ENCODE measurements around the gene SCLY.

SCLY gene

DNA sequence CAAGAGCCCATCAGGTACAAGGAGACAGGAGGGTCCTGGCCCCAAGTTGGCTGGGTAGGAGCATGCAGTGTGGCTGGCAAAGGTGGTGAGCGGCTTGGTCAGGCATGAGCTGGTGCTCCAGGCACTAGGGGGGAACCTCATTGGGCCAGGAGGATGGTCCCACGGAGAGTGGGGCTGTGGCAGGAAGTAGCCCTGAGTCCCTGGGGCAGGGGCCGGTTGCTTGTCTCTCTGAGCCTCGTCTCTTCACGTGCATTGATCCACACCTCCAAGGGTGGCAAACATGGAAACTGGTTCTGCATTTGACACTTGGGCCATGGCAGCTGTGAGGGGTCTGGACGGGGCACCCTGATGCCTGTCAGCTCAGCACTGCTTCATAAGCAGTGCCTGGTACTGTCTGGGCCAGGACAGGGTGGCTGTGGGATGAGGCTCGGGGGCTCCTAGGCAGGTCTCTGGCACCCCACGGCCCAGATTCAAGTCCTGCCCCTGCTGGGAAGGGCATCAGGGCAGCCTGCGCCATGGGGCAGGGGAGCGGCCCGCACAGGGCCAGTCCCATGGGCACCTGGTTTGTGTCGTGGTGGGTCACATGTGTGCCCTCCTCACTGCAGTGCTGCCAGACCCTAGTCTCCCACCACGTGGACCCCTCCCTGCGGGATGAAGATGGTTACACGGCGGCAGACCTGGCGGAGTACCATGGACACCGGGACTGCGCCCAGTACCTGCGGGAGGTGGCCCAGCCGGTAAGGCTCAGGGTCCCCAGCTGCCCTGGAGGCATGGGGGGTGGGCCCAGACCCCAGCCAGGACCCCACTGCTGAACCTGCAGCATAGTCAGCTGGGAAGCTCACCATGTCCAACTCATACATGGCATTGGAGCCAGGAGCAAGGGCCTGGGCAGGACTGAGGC, 55.7 kb downstream of the SCLY start:
- TF ChIP-seq TAF1 (IDR thresholded peaks at IDR 0.05; ENCODE audit: low read depth, low read length) = no peak
- TF ChIP-seq PAX5 (IDR thresholded peaks at IDR 0.05; ENCODE audit: insufficient read depth, low read length, severe bottlenecking) = no peak
- no peak for TF ChIP-seq SPI1 (IDR thresholded peaks at IDR 0.05; ENCODE audit: low read depth, low read length)
- TF ChIP-seq POLR2AphosphoS5 (IDR thresholded peaks at IDR 0.05; ENCODE audit: low read depth, low read length) = no peak
- no peak for TF ChIP-seq POU2F2 (IDR thresholded peaks at IDR 0.05; ENCODE audit: low read depth, low read length)
- TF ChIP-seq POLR2A (IDR thresholded peaks at IDR 0.05; ENCODE audit: low read depth, low read length) = no peak
- no peak for DNase-seq (ENCODE audit: insufficient read length, low spot score)
- no peak for FAIRE-seq

DNA sequence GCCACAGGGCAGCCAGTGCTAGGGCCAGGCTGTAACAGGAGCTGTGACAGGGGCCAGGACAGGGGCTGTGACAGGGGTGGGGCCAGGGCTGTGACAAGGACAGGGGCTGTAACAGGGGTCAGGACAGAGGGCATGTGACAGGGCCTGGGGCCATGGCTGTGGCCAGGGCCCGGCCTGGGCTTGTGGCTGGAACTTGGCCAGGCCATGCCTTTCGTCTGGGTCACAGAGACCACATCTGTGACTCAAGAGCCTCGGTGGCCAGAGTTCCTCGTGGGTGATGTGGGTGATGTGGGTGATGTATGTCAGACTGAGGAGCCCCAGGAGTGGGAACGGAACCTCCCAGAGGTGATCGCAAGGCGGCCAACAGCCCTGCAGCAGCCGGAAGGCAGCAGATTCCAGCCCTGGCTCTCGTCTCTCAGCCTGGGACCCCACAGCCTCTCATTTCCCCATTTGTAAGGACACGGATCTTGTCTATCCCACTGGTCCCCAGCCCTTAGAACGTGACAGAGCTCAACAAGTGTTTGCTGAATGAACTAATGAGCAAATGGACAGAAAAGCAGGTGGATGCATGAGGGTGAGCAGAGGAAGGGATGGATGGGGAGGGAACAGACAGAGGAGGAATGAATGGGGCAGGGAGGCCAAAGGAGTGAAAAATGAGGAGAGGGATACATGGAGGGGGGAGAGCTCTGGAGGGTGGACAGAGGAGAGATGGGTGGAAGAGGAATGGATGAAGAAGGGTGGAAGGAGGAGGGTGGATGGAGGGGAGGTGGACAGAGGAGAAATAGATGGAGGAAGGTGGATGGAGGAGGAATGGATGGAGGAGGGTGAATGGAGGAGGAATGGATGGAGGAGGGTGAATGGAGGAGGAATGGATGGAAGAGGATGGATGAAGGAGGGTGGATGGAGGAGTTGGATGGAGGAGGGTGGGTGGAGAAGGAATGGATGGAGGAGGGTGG, 56.7 kb downstream of the SCLY start:
- FAIRE-seq = no peak
- no peak for DNase-seq (ENCODE audit: insufficient read length, low spot score)

DNA sequence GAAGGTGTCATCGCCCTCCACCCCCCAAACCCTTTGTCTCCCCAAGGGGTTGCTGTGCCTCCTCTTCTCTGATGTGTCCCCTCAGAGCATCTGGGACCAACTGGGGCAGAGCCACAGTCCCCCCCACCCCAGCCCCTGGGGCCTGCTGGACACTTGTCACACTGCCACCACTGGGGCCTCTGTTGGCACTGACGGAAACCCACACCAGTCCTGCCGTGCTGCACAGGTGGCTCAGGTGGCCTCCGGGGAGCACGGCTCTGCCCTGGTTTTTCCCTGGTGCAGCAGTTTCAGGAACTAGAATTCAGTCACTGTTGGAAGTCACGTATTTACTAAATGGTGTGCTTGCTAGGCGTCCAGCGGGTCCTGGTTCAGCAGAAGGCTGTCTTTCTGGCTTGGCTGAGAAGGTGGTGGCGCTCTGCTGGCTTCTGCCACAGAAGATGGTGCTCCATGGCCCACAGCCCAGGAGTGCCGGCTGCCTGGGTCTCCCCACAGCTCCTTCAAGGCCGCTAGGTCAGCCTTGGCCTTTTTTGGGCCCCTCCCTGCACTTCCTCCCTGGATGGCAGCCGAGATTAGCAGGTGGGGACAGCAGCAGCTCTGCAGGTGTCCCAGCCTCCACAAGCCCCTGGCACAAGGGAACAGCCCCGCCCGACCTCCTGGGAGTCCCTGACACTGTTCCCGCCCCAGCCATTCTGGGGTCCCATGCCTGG, 59.1 kb downstream of the SCLY start:
- FAIRE-seq (peak; percentile 45), DNase-seq (ENCODE audit: insufficient read length, low spot score) (no peak)
- TF ChIP-seq POU2F2 (IDR thresholded peaks at IDR 0.05; ENCODE audit: low read depth, low read length) = no peak
- no peak for TF ChIP-seq POLR2AphosphoS5 (IDR thresholded peaks at IDR 0.05; ENCODE audit: low read depth, low read length)
- TF ChIP-seq TAF1 (IDR thresholded peaks at IDR 0.05; ENCODE audit: low read depth, low read length) = no peak
- TF ChIP-seq SPI1 (IDR thresholded peaks at IDR 0.05; ENCODE audit: low read depth, low read length) = no peak
- no peak for TF ChIP-seq PAX5 (IDR thresholded peaks at IDR 0.05; ENCODE audit: insufficient read depth, low read length, severe bottlenecking)
- TF ChIP-seq POLR2A (IDR thresholded peaks at IDR 0.05; ENCODE audit: low read depth, low read length) = no peak

More for the DNA sequence above, 56.7 kb downstream of the SCLY start:
- TF ChIP-seq PAX5 (IDR thresholded peaks at IDR 0.05; ENCODE audit: insufficient read depth, low read length, severe bottlenecking) = no peak
- TF ChIP-seq POLR2AphosphoS5 (IDR thresholded peaks at IDR 0.05; ENCODE audit: low read depth, low read length) = no peak
- TF ChIP-seq SPI1 (IDR thresholded peaks at IDR 0.05; ENCODE audit: low read depth, low read length) = no peak
- no peak for TF ChIP-seq POU2F2 (IDR thresholded peaks at IDR 0.05; ENCODE audit: low read depth, low read length)
- TF ChIP-seq TAF1 (IDR thresholded peaks at IDR 0.05; ENCODE audit: low read depth, low read length) = no peak
- TF ChIP-seq POLR2A (IDR thresholded peaks at IDR 0.05; ENCODE audit: low read depth, low read length) = no peak

DNA sequence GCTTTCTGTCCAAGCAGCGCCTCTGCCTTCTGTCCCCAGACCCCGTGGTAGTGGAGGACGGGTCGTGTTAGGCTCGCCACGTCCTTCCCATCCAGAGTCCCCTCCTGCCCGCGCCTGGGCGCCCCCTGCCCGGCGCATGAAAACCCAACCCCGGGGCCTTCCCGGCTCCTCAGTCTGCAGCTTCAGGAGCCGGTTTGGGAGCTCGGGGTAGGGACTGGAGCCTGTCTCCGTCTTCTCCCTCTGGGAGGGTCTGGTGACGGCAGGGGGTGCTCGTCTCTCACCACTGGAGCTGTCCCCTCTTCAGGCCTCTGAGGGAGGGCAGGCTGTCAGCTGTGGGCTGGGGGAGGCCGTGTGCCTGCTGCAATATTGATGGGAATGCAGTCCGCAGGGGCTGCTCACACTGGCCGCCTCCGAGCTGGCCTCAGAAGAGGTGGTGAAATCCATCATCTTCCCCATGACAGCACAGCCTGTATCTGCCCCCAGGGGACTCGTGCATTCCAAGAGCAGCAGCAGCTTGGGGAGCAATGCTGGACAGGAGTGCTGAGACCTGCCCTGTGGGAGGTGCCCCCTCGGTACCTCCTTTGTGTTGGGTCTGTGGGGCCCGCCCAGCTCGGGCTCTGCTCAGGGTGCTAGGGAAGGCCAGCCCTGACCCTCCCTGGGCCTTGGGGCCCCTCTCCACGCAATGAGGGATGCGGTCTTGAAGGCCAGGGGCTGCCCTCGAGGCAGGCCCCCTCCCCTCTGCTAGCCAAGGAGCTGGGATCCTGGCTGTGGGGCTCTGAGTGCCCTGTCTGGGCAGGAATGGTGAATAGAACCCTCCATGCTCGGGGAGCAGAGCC, 59.9 kb downstream of the SCLY start:
- no peak for FAIRE-seq
- DNase-seq (ENCODE audit: insufficient read length, low spot score) = no peak
- TF ChIP-seq POLR2A (IDR thresholded peaks at IDR 0.05; ENCODE audit: low read depth, low read length) (no peak), POU2F2 (IDR thresholded peaks at IDR 0.05; ENCODE audit: low read depth, low read length) (no peak), SPI1 (IDR thresholded peaks at IDR 0.05; ENCODE audit: low read depth, low read length) (no peak), PAX5 (IDR thresholded peaks at IDR 0.05; ENCODE audit: insufficient read depth, low read length, severe bottlenecking) (no peak), TAF1 (IDR thresholded peaks at IDR 0.05; ENCODE audit: low read depth, low read length) (no peak), POLR2AphosphoS5 (IDR thresholded peaks at IDR 0.05; ENCODE audit: low read depth, low read length) (no peak)

DNA sequence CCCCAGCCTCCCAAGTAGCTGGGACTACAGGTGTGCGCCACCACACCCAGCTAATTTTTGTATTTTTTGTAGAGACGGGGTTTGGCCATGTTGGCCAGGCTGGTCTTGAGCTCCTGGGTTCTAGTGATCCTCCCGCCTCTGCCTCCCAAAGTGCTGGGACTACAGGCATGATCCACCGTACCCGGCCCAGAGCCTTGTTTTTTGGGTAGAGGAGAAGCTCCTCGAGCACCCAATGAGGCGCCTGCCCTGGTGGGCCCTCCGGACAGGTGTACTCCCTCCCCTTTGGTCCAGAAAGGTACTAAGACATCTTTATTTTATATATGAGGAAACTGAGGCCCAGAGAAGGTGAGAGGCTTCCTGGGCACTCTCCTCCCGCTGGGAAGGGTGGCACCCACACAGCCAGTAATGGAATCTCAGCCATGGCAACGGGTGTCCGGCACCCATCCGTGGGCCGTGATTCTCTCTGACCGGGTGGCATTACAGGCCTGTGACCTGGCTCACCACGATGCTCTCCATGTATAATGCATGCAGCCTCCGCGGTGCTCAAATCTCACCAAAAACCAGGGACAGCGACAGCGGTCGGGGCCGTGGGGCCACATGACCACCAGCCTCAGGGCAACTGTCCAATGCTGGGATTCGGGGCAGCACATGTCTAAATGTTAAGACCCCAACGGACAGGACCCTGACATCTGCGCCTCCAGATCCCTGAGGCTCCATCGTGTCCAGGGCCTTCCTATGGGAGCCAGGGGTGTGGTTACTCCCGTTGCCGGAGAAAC, 60.9 kb downstream of the SCLY start:
- no peak for TF ChIP-seq TAF1 (IDR thresholded peaks at IDR 0.05; ENCODE audit: low read depth, low read length)
- TF ChIP-seq PAX5 (IDR thresholded peaks at IDR 0.05; ENCODE audit: insufficient read depth, low read length, severe bottlenecking) = no peak
- no peak for TF ChIP-seq POLR2A (IDR thresholded peaks at IDR 0.05; ENCODE audit: low read depth, low read length)
- TF ChIP-seq POLR2AphosphoS5 (IDR thresholded peaks at IDR 0.05; ENCODE audit: low read depth, low read length) = no peak
- no peak for TF ChIP-seq SPI1 (IDR thresholded peaks at IDR 0.05; ENCODE audit: low read depth, low read length)
- DNase-seq (ENCODE audit: insufficient read length, low spot score) (no peak), FAIRE-seq (no peak)

DNA sequence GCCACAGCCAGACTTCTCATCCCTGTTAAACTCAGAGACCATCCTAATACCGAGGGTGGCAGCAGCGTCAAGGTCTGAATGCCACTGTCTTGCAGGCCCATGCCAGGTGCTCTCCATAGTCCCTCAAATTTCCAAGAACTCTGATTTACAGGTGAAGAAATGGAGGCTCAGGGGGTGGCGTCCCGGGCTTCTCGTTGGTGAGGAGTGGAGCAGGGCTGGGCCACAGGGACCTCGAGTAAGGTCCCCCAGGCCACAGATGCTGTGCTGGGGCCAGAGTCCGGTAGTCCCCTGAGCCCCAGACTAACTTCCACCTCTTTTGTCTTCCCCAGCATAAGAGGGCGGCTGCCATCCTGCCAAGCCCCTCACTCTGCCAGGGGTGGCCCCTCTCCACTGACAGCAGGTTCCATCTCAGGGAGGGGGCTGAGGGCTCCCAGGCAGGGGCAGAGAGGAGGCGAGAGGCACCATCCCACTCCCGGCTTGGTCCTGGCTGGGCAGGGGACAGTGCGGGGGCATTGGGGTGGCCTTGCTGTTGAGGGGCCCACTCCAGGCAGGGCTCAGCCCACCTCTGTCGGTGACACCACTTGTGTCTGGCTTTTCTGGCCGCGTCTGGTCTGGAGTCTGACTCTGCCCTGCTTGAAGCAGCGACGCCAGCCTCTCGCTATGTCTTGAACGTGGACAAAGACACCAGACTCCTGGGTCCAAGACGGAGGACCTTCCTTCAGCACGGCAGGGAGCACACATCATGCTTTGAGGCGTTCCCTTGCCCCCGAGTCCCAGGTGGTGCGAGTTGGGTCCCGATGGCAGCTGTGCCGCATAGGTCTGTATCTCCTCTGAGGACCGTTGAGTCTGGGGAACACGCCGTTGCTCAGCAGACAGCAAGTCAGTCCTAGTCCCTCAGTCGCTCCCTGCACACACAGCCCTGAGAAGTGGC, 61.8 kb downstream of the SCLY start:
- DNase-seq (ENCODE audit: insufficient read length, low spot score) (no peak), FAIRE-seq (no peak)
- TF ChIP-seq POLR2A (IDR thresholded peaks at IDR 0.05; ENCODE audit: low read depth, low read length) = no peak
- TF ChIP-seq SPI1 (IDR thresholded peaks at IDR 0.05; ENCODE audit: low read depth, low read length) = no peak
- no peak for TF ChIP-seq PAX5 (IDR thresholded peaks at IDR 0.05; ENCODE audit: insufficient read depth, low read length, severe bottlenecking)
- no peak for TF ChIP-seq TAF1 (IDR thresholded peaks at IDR 0.05; ENCODE audit: low read depth, low read length)
